ENCODE measurements around the gene RPS27A.
A peak's percentile ranks its signal among the peaks of the same experiment; 100 is the strongest.
"Not testable (repeated sequence)": the region's sequence is repeated elsewhere in the genome, so short reads cannot be mapped to it uniquely, and the experiment has no call there.

The RPS27A gene

DNA sequence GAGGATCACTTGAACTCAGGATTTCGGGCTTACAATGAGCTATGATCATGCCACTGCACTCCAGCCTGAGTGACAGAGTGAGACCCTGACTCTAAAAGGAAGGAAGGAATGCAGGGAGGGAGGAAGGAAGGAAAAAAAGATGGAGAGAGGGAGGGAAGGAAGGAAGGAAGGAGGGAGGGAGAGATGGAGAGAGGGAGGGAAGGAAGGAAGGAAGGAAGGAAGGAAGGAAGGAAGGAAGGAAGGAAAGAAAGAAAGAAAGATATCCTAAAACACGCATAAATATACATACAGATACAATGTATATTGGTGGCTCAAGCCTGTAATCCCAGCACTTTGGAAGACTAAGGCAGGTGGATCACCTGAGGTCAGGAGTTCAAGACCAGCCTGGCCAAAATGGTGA is 41.9 kb downstream of the RPS27A start:
- peaks cover 12% of the 10 kb centered on the region for H3K4me1 Mint-ChIP-seq
- not testable (repeated sequence) for H3K27me3 Mint-ChIP-seq, H3K27ac Mint-ChIP-seq, H3K4me3 Mint-ChIP-seq, H3K36me3 Mint-ChIP-seq, H3K9me3 Mint-ChIP-seq

- H3K4me1 Mint-ChIP-seq = peaks cover 15% of the 10 kb centered on the region
- peaks cover 2% of the 10 kb centered on the region for H3K27me3 Mint-ChIP-seq
- no peaks in the 10 kb centered on the region for H3K9me3 Mint-ChIP-seq
- H3K36me3 Mint-ChIP-seq = no peaks in the 10 kb centered on the region
- H3K27ac Mint-ChIP-seq = no peak overlapping the region
- no peak overlapping the region for H3K4me3 Mint-ChIP-seq
Measured at GRCh38 chr2:55277310-55277709, 44.8 kb downstream of the RPS27A start.

DNA sequence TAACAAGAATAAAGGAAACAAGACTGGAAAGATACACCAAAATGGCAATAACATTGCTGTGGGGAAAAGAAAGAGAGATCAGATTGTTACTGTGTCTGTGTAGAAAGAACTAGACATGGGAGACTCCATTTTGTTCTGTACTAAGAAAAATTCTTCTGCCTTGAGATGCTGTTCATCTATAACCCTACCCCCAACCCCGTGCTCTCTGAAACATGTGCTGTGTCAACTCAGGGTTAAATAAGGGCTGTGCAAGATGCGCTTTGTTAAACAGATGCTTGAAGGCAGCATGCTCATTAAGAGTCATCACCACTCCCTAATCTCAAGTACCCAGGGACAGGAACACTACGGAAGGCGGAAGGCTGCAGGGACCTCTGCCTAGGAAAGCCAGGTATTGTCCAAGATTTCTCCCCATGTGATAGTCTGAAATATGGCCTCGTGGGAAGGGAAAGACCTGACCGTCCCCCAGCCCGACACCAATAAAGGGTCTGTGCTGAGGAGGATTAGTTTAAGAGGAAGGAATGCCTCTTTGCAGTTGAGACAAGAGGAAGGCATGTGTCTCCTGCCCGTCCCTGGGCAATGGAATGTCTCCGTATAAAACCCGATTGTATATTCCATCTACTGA is 46.8 kb downstream of the RPS27A start:
- not testable (repeated sequence) for H3K27ac Mint-ChIP-seq

DNA sequence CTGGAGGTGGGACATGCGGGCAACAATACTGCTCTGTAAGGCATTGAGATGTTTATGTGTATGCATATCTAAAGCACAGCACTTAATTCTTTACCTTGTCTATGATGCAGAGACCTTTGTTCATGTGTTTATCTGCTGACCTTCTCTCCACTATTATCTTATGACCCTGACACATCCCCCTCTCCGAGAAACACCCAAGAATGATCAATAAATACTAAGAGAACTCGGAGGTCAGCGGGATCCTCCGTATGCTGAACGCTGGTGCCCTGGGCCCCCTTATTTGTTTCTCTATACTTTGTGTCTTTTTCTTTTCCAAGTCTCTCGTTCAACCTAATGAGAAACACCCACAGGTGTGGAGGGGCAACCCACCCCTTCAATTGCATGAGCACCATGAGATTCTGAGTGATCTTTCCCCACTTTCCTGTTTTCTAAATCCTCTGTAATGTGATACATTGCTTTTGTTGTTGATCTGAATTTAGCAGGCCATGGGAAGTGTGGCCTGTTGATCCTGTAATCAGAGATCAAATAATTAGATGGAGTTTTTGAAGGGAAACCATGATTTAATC is 47.5 kb downstream of the RPS27A start:
- not testable (repeated sequence) for H3K36me3 Mint-ChIP-seq, H3K27ac Mint-ChIP-seq, H3K9me3 Mint-ChIP-seq, H3K4me3 Mint-ChIP-seq, H3K27me3 Mint-ChIP-seq
- peaks cover 27% of the 10 kb centered on the region for H3K4me1 Mint-ChIP-seq

More for the DNA sequence above, 46.8 kb downstream of the RPS27A start:
- not testable (repeated sequence) for H3K27me3 Mint-ChIP-seq, H3K9me3 Mint-ChIP-seq, H3K4me3 Mint-ChIP-seq, H3K36me3 Mint-ChIP-seq
- peaks cover 27% of the 10 kb centered on the region for H3K4me1 Mint-ChIP-seq

DNA sequence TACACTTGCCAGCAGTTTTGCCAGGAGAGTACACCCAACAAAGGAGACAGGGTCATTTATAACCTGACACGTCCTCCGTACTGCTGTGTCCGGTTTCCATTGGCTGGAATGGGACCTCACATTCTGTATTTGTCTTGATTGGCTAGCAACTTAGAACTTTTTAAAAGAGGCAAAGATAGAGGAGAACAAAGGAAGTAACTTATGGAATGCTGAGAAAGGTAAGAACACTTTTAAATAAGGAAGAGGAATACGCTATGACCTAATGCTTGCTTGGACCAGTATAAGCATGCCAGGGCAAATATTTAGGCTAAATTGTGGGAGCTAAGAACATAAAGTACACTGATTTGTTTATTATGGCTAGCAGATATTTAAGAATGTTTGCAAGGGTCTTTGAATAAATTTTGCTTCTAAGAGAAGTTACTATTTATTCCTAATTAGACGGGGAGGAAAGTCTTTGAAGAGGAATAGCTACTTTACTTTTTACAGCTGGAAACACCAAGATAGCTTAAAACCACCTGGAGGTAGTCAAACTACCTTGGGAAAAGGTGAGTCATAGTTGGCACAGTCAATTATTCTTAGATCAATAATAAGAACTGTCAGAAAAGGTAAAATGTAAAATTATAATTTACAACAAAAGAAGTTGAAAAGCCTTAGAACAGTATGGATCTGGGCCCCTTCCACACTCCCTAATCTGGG is 48.5 kb downstream of the RPS27A start:
- H3K27ac Mint-ChIP-seq = peak overlapping the region; percentile 74
- H3K9me3 Mint-ChIP-seq, H3K27me3 Mint-ChIP-seq, H3K36me3 Mint-ChIP-seq: not testable (repeated sequence)
- H3K4me3 Mint-ChIP-seq = peak overlapping the region; percentile 64
- peaks cover 32% of the 10 kb centered on the region for H3K4me1 Mint-ChIP-seq

DNA sequence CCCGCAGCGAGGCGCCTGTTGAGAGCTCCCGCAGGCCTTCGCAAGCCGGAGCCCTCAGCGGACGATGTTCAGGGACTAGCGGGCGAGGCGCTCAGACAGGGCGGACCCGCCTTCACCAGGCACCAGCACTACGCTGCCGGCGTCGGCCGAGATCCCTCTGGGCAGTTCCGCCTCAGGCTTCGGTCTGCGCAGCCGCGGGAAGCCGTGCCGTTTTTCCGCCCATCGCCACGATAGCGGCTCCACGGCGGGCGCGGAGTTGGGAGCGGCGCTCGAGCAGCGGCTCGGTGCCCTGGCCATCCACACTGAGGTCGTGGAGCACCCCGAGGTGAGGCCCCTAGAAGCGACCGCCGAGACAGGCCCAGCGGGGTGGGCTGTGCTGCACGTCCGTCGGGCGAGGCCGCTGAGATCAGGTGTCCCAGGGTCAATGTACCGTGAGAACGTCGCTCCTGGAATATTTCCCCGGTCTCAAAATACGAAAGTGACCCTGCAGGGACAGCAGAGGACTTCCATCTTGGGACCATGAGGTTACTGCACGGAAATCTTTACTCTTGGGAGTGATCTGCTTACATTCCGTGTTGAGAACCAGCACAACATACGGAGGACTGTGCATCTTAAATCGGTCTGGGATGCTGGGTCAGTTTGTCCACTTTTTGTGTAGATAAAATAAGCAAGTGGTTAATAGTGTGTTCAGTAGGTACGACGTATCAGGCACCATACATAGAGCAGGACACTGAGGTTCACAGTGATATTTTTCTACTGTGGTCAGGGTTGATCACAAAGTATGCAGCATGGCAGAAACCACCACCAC is 49.8 kb downstream of the RPS27A start:
- Mint-ChIP-seq H3K4me1 (peaks cover 39% of the 10 kb centered on the region), H3K27me3 (no peaks in the 10 kb centered on the region), H3K4me3 (peak overlapping the region; percentile 89), H3K27ac (peak overlapping the region; percentile 94), H3K36me3 (no peaks in the 10 kb centered on the region), H3K9me3 (no peaks in the 10 kb centered on the region)

GRCh38 chr2:55283083-55283482 is 50.6 kb downstream of the RPS27A start:
- Mint-ChIP-seq H3K4me1 (peaks cover 39% of the 10 kb centered on the region), H3K27ac (no peak overlapping the region), H3K36me3 (no peaks in the 10 kb centered on the region), H3K9me3 (no peaks in the 10 kb centered on the region), H3K27me3 (no peaks in the 10 kb centered on the region), H3K4me3 (peak overlapping the region; percentile 58)

Measured in activated naive CD4-positive, alpha-beta T cell treated with anti-CD3 and anti-CD28 coated beads, Interleukin-2, amount 50 U/mL, for 24 hours (primary cell).